Activated gamma-delta T cell (primary cell): ENCODE results near the gene MIOS.
"Not testable (repeated sequence)": the region's sequence is repeated elsewhere in the genome, so short reads cannot be mapped to it uniquely, and the experiment has no call there.

Experiments
- DNase-seq: peaks from one replicate; lab custom pipeline; 2025; lab: John Stamatoyannopoulos, UW

MIOS gene

DNA sequence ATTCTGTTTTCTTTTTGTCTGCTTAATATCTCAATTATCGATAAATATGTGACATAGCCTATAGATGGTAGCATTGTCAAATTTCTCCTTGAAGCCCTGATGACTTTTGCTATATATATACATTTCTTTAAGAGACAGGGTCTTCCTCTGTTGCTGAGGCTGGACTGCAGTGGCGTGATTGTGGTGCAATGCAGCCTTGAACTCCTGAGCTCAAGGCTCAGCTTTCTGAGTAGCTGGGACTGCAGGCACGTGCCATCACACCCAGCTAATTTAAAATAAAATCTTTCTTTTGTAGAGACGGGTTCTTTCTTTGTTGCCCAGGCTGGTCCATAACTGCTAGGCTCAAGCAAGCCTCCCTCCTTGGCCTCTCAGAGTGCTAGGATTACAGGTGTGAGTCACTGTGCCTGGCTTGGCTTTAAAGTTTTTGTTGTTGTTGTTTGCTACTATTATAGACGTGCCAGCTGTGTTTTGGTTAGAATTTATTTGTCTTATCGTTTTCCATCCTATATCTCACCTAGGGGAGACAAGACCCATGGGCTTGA is 80.9 kb downstream of the MIOS start:
- no peak for DNase-seq

- no peak for DNase-seq
Observed at GRCh38 chr7:7650682-7651206, 84.1 kb downstream of the MIOS start.

DNA sequence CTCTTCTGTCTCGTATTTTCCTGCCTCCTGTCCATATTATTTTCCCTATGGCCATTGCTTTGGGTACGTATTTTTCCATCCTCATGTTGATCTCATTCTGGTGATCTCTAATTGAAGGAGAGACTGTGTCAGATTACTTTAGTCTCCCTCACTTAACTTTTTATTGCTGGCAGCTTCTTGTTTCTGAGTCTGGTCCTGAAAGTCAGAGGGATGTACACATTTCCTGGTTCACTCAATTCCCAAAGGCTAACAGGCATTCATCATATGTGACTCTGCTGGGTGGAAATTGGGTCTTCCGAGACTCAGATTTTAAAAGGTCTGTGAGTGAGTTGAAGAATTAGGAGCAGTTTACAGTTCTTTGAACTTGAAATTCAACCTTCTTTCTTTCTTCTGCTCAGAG is 84.8 kb downstream of the MIOS start:
- DNase-seq, result no peak

GRCh38 chr7:7652798-7653540 is 86.3 kb downstream of the MIOS start:
- no peak for DNase-seq

GRCh38 chr7:7653593-7654187 is 87.0 kb downstream of the MIOS start:
- DNase-seq, result no peak

DNA sequence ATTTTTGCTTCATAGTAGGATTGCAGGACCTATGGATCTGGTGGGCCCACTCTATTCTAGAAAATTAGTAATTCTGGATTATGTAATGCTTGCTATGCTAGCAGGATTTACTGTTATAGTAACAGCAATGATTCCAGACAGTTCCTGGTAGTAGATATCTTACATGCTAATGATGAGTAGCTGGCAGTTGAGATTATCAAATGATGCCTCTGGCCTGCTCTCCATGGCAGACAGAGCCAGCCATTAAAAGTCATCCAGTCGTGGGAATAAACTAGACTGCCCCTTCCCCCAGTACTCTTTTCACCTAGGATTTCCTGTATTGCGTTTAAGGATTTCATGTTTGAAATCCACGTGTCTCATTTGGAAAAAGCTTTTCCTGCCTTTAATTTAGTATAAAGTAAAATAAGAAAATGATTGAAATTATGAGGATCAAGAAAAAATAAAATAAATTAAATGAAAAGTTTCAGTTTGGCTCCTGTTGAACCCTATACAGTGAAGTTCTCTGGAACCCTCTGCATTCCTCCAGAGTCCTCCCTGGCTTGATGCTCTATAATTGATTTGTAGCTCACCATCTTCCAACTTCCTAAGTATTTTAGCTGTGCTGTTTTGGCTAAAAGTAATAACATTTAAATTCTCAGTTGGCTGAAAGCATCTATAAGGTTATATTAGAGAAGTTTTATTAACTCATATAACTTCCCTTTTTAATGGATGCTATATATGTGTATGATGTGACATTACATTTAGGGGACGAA is 88.5 kb downstream of the MIOS start:
- DNase-seq, result no peak

- DNase-seq, result not testable (repeated sequence)
Observed at GRCh38 chr7:7656459-7656858, 89.8 kb downstream of the MIOS start.
